Tibial nerve (tissue), 4 donors: ENCODE data around the gene CCDC117.

Experiments
- EP300 ChIP-seq, 2 donors: sonication (generic); formaldehyde crosslinking; IDR thresholded peaks; one replicate each; pipeline ENCODE4 v1.6.1; 2017; ENCODE audit warnings: antibody characterized with exemption in 2 of 2, mild to moderate bottlenecking in 1 of 2
- POLR2A ChIP-seq, 2 donors: fragments of 450-650 bp; IDR thresholded peaks; one replicate each; pipeline ENCODE4 v1.6.1; 2017; ENCODE audit warnings: antibody characterized with exemption in 2 of 2, mild to moderate bottlenecking in 2 of 2, moderate library complexity in 2 of 2
- TF ChIP-seq, protein P1 (sequence below), 5 experiments: fragments of 200-600 bp in 3 of 5; fragments of 450-650 bp in 2 of 5; sonication (generic) in 3 of 5; IDR thresholded peaks; one replicate each; pipeline ENCODE4 v1.5.1; 2016 to 2019; ENCODE audit warnings: antibody characterized with exemption in 5 of 5, mild to moderate bottlenecking in 3 of 5, moderate library complexity in 2 of 5

GRCh38 chr22:28743852-28744251 lies 28.6 kb upstream of the CCDC117 start:
- TF ChIP-seq, protein P1, sequence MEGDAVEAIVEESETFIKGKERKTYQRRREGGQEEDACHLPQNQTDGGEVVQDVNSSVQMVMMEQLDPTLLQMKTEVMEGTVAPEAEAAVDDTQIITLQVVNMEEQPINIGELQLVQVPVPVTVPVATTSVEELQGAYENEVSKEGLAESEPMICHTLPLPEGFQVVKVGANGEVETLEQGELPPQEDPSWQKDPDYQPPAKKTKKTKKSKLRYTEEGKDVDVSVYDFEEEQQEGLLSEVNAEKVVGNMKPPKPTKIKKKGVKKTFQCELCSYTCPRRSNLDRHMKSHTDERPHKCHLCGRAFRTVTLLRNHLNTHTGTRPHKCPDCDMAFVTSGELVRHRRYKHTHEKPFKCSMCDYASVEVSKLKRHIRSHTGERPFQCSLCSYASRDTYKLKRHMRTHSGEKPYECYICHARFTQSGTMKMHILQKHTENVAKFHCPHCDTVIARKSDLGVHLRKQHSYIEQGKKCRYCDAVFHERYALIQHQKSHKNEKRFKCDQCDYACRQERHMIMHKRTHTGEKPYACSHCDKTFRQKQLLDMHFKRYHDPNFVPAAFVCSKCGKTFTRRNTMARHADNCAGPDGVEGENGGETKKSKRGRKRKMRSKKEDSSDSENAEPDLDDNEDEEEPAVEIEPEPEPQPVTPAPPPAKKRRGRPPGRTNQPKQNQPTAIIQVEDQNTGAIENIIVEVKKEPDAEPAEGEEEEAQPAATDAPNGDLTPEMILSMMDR (IDR thresholded peaks at IDR 0.05): no peak
- TF ChIP-seq EP300 (IDR thresholded peaks at IDR 0.05): no peak
- TF ChIP-seq POLR2A (IDR thresholded peaks at IDR 0.05): no peak
